Activated naive CD4-positive, alpha-beta T cell treated with anti-CD3 and anti-CD28 coated beads for 36 hours (primary cell): ENCODE results near the gene CNTD1. TPM values are rescaled to one million over a fixed set of nuclear protein-coding genes. Genes with fewer than 3 reads are reported as not detected.
"Not testable (repeated sequence)": the region's sequence is repeated elsewhere in the genome, so short reads cannot be mapped to it uniquely, and the experiment has no call there.

ENCODE experiments used
- CTCF ChIA-PET: fragments of 350-600 bp; sonication (Branson Sonifier 250); formaldehyde crosslinking; loops from one replicate; lab custom pipeline; 2021; ENCODE audit warnings: antibody characterized with exemption; lab: Charles Lee
- DNase-seq: peaks from one replicate; pipeline ENCODE4 v3.0.0-alpha.2; 2020
- H3K27ac Mint-ChIP-seq: one replicate; pipeline ENCODE4 v1.8.0; 2021; ENCODE audit warnings: mild to moderate bottlenecking, mixed read lengths
- H3K27me3 Mint-ChIP-seq: one replicate; pipeline ENCODE4 v1.8.0; 2021; ENCODE audit warnings: low read depth, mixed read lengths
- H3K36me3 Mint-ChIP-seq: one replicate; pipeline ENCODE4 v1.8.0; 2021; ENCODE audit warnings: low read depth, mixed read lengths
- H3K4me1 Mint-ChIP-seq: one replicate; pipeline ENCODE4 v1.8.0; 2021; ENCODE audit warnings: low read depth, mixed read lengths
- H3K4me3 Mint-ChIP-seq: one replicate; pipeline ENCODE4 v1.8.0; 2021; ENCODE audit warnings: mild to moderate bottlenecking, moderate library complexity, mixed read lengths
- H3K9me3 Mint-ChIP-seq: one replicate; pipeline ENCODE4 v1.8.0; 2021; ENCODE audit warnings: mixed read lengths
- intact Hi-C: fragments of 100-400 bp; cut with micrococcal nuclease; formaldehyde crosslinking; loops from one replicate; pipeline ENCODE4 v1.15.1; 2023
- microRNA-seq: library from miRNA; unstranded; fragments of <30 nt; microRNA quantifications from one replicate; pipeline ENCODE4 v1.2.0, GENCODE V29; 2022; ENCODE audit warnings: borderline microRNAs expressed, borderline replicate concordance
- total RNA-seq, 2 experiments: library from RNA; stranded (reverse); gene quantifications; one replicate each; pipeline ENCODE4 v1.2.3, GENCODE V29; 2021

CNTD1 gene
- total RNA-seq, 2 experiments from 2014 or later = not detected

DNA sequence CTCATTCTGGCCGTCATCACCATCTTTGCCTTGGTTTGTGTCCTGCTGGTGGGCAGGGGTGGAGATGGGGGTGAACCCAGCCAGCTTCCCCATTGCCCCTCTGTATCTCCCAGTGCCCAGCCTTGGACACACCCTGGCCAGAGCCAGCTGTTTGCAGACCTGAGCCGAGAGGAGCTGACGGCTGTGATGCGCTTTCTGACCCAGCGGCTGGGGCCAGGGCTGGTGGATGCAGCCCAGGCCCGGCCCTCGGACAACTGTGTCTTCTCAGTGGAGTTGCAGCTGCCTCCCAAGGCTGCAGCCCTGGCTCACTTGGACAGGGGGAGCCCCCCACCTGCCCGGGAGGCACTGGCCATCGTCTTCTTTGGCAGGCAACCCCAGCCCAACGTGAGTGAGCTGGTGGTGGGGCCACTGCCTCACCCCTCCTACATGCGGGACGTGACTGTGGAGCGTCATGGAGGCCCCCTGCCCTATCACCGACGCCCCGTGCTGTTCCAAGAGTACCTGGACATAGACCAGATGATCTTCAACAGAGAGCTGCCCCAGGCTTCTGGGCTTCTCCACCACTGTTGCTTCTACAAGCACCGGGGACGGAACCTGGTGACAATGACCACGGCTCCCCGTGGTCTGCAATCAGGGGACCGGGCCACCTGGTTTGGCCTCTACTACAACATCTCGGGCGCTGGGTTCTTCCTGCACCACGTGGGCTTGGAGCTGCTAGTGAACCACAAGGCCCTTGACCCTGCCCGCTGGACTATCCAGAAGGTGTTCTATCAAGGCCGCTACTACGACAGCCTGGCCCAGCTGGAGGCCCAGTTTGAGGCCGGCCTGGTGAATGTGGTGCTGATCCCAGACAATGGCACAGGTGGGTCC, 52.9 kb downstream of the CNTD1 start:
- H3K27ac Mint-ChIP-seq, H3K4me3 Mint-ChIP-seq, H3K4me1 Mint-ChIP-seq, intact Hi-C loops, DNase-seq, H3K27me3 Mint-ChIP-seq, H3K9me3 Mint-ChIP-seq, CTCF ChIA-PET, H3K36me3 Mint-ChIP-seq: not testable (repeated sequence)

DNA sequence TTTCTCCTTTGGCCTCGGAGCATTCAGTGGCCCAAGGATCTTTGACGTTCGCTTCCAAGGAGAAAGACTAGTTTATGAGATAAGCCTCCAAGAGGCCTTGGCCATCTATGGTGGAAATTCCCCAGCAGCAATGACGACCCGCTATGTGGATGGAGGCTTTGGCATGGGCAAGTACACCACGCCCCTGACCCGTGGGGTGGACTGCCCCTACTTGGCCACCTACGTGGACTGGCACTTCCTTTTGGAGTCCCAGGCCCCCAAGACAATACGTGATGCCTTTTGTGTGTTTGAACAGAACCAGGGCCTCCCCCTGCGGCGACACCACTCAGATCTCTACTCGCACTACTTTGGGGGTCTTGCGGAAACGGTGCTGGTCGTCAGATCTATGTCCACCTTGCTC, 53.7 kb downstream of the CNTD1 start:
- Mint-ChIP-seq H3K36me3 (peaks cover 1% of the 10 kb centered on the region), H3K4me1 (no peaks in the 10 kb centered on the region), H3K4me3 (no peak overlapping the region), H3K27me3 (no peaks in the 10 kb centered on the region), H3K9me3 (no peaks in the 10 kb centered on the region), H3K27ac (no peak overlapping the region)
- DNase-seq = no peak
- intact Hi-C loops = no loop called here
- CTCF ChIA-PET = interaction anchor here (0.6 kb wide), 1 partner anchor 86 kb away, joined by 4 read pairs; no protein-coding TSS in a partner anchor

GRCh38 chr17:42853004-42853403, 54.3 kb downstream of the CNTD1 start:
- Mint-ChIP-seq H3K9me3 (no peaks in the 10 kb centered on the region), H3K36me3 (peaks cover 1% of the 10 kb centered on the region), H3K27me3 (no peaks in the 10 kb centered on the region), H3K27ac (no peak overlapping the region), H3K4me3 (no peak overlapping the region), H3K4me1 (no peaks in the 10 kb centered on the region)
- CTCF ChIA-PET = interaction anchor here (0.6 kb wide), 1 partner anchor 85 kb away, joined by 4 read pairs; no protein-coding TSS in a partner anchor
- intact Hi-C loops = no loop called here
- DNase-seq = no peak

DNA sequence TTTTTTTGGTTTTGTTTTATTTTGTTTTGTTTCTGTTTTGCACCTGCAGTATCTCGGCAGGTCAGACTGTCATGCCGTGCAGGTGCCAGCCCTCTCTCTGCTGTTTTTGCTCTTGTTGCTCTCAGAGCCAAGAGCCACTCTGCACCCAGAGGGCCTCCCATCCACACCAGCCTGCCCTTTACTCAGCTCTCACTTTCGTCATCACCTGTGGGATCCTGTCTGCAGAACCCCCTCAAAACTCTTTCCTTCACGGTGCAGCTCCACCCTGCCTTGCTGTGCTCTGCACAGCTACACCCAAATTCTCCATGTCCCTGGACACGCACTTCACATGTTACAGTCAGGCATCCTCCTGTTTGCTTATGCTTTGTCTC, 54.9 kb downstream of the CNTD1 start:
- Mint-ChIP-seq H3K27me3 (no peaks in the 10 kb centered on the region), H3K27ac (no peak overlapping the region), H3K36me3 (peaks cover 1% of the 10 kb centered on the region), H3K4me3 (no peak overlapping the region), H3K9me3 (no peaks in the 10 kb centered on the region), H3K4me1 (no peaks in the 10 kb centered on the region)
- no peak for DNase-seq
- CTCF ChIA-PET = no interaction called here
- intact Hi-C loops = no loop called here

DNA sequence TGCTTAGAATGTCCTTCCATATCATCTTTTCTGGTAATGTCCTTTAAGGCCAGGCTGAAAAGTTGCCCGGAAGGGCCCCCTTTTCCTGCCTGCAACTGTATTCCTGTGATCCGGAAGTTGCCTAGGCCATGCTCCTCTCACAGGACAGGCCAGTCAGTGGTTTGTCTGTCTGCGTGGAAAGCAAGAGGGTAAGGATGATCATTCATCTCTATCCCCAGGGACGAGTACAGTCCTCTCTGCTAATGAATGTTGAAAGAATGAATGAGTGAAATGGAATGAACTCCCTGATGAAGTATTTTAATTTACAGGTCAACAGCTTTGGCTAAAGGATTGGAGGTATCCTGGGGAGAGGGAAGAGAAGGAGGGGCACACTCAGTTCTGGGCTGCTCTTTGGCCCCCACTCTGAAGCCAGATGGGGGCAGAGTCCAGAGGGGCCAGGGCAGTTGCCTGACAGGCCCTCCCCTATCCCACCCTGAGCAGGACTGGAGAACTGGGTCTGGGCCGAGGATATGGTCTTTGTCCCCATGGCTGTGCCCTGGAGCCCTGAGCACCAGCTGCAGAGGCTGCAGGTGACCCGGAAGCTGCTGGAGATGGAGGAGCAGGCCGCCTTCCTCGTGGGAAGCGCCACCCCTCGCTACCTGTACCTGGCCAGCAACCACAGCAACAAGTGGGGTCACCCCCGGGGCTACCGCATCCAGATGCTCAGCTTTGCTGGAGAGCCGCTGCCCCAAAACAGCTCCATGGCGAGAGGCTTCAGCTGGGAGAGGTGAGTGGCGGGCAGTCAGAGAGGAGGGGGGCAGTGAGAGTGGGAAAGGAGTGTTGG, 55.5 kb downstream of the CNTD1 start:
- H3K27ac Mint-ChIP-seq = no peak overlapping the region
- no peak for DNase-seq
- H3K4me1 Mint-ChIP-seq = no peaks in the 10 kb centered on the region
- no peaks in the 10 kb centered on the region for H3K27me3 Mint-ChIP-seq
- H3K4me3 Mint-ChIP-seq = no peak overlapping the region
- peaks cover 1% of the 10 kb centered on the region for H3K36me3 Mint-ChIP-seq
- CTCF ChIA-PET = no interaction called here
- intact Hi-C loops = no loop called here
- H3K9me3 Mint-ChIP-seq = no peaks in the 10 kb centered on the region

DNA sequence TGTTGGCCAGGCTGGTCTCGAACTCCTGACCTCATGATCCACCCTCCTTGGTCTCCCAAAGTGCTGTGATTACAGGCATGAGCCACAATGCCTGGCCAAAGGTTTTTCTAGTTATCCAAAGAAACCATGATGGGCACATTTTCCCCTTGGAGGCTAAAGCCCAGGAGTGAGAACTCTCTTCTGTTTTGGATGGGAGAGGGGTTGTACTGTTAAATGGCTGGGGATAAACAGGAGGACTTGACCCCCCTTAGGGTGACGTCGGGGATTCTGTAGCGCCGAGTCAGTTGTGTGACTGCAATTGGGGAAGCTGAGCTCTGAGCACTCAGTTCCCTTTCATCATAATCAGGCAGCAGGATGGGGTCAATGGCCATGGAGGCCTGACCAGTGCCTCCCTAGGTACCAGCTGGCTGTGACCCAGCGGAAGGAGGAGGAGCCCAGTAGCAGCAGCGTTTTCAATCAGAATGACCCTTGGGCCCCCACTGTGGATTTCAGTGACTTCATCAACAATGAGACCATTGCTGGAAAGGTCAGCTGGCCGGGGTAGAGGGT, 56.5 kb downstream of the CNTD1 start:
- DNase-seq = no peak
- intact Hi-C loops = no loop called here
- Mint-ChIP-seq H3K27me3 (no peaks in the 10 kb centered on the region), H3K4me1 (no peaks in the 10 kb centered on the region), H3K9me3 (no peaks in the 10 kb centered on the region), H3K27ac (no peak overlapping the region), H3K36me3 (peaks cover 1% of the 10 kb centered on the region), H3K4me3 (no peak overlapping the region)
- CTCF ChIA-PET = no interaction called here

GRCh38 chr17:42856093-42856492, 57.4 kb downstream of the CNTD1 start:
- H3K36me3 Mint-ChIP-seq, H3K27ac Mint-ChIP-seq, H3K4me3 Mint-ChIP-seq, CTCF ChIA-PET, H3K4me1 Mint-ChIP-seq, DNase-seq, intact Hi-C loops, H3K27me3 Mint-ChIP-seq, H3K9me3 Mint-ChIP-seq: not testable (repeated sequence)

DNA sequence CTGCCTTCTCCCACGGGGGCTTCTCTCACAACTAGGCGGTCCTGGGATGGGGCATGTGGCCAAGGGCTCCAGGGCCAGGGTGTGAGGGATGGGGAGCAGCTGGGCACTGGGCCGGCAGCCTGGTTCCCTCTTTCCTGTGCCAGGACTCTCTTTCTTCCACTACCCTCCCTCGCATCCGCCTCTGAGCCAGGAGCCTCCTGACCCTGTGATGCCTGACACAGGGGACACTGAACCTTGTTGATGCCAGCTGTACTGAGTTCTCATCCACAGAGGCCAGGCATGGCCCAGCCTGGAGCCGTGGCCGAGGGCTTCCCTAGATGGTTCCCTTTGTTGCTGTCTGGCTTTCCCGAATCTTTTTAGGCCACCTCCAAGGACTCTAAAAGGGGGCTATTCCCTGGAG, 57.9 kb downstream of the CNTD1 start:
- H3K36me3 Mint-ChIP-seq, H3K27me3 Mint-ChIP-seq, DNase-seq, H3K4me3 Mint-ChIP-seq, intact Hi-C loops, H3K4me1 Mint-ChIP-seq, H3K9me3 Mint-ChIP-seq, CTCF ChIA-PET, H3K27ac Mint-ChIP-seq: not testable (repeated sequence)

DNA sequence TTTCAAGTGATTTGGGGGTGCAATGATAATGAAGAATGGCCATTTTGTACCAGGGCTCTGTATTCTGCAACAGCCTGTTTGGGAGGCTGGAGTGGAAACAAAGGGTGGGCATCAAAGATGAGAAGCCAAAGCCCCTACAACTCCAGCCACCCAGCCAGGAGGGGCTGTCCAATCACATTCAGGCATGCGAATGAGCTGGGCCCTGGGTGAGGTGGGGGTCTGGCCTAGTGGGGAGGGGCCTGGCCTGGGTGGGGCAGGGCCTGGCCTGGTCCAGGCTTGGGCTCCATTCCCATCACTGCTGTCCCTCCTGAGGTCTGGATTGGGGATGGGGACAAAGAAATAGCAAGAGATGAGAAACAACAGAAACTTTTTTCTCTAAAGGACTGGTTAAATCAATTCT, 58.7 kb downstream of the CNTD1 start:
- H3K36me3 Mint-ChIP-seq = peaks cover 1% of the 10 kb centered on the region
- H3K27me3 Mint-ChIP-seq = no peaks in the 10 kb centered on the region
- DNase-seq = no peak
- H3K4me3 Mint-ChIP-seq = no peak overlapping the region
- no peaks in the 10 kb centered on the region for H3K4me1 Mint-ChIP-seq
- H3K27ac Mint-ChIP-seq = no peak overlapping the region
- intact Hi-C loops = no loop called here
- H3K9me3 Mint-ChIP-seq = no peaks in the 10 kb centered on the region
- CTCF ChIA-PET = no interaction called here

Small RNA genes within 50 kb of the gene (microRNA-seq; reads per million reads assigned to microRNA genes)
- 2.7 reads per million for gene MIR6781

Other genes starting within 250 kb of the CNTD1 start
- gene HSD17B1, start 245.9 kb upstream of the CNTD1 start, total RNA-seq = under 1 TPM; 0.26 to 0.67 TPM
- gene COASY, start 236.7 kb upstream of the CNTD1 start, total RNA-seq = 10 to 100 TPM; 93.3 to 93.6 TPM
- 10 to 100 TPM; 22.1 to 24.7 TPM for gene MLX, start 231.8 kb upstream of the CNTD1 start, total RNA-seq
- 10 to 100 TPM; 38.6 to 42.2 TPM for gene PSMC3IP, start 221.1 kb upstream of the CNTD1 start, total RNA-seq
- gene RETREG3, start 189.5 kb upstream of the CNTD1 start, total RNA-seq = 10 to 100 TPM; 28.6 to 33.5 TPM
- gene TUBG1, start 189.2 kb upstream of the CNTD1 start, total RNA-seq = 10 to 100 TPM; 91.3 to 92.0 TPM
- gene TUBG2, start 139.6 kb upstream of the CNTD1 start, total RNA-seq = 1 to 10 TPM; 9.1 to 9.9 TPM
- gene PLEKHH3, start 121.9 kb upstream of the CNTD1 start, total RNA-seq = under 1 TPM; 0.62 to 0.77 TPM
- under 1 TPM; 0.14 to 0.20 TPM for gene CCR10, start 117.0 kb upstream of the CNTD1 start, total RNA-seq
- 1 to 10 TPM; 1.4 to 1.5 TPM for gene CNTNAP1, start 116.3 kb upstream of the CNTD1 start, total RNA-seq
- gene EZH1, start 53.8 kb upstream of the CNTD1 start, total RNA-seq = 10 to 100 TPM; 31.9 to 34.0 TPM
- gene RAMP2, start 37.6 kb upstream of the CNTD1 start, total RNA-seq = not detected
- gene VPS25, start 25.4 kb upstream of the CNTD1 start, total RNA-seq = 10 to 100 TPM; 57.5 to 58.2 TPM
- gene WNK4, start 18.3 kb upstream of the CNTD1 start, total RNA-seq = under 1 TPM; 0.17 to 0.41 TPM
- gene COA3, start 157 bp upstream of the CNTD1 start, total RNA-seq = 10 to 100 TPM; 23.7 to 24.4 TPM
- gene BECN1, start 25.4 kb downstream of the CNTD1 start, total RNA-seq = 10 to 100 TPM; 64.1 to 71.3 TPM
- gene PSME3, start 34.5 kb downstream of the CNTD1 start, total RNA-seq = 10 to 100 TPM; 84.7 to 87.0 TPM
- gene AOC2, start 45.7 kb downstream of the CNTD1 start, total RNA-seq = 1 to 10 TPM; 2.0 to 2.6 TPM
- gene AOC3, start 52.3 kb downstream of the CNTD1 start, total RNA-seq = 1 to 10 TPM; 1.4 to 2.6 TPM
- gene G6PC1, start 101.9 kb downstream of the CNTD1 start, total RNA-seq = not detected
- gene AARSD1, start 165.6 kb downstream of the CNTD1 start, total RNA-seq = 10 to 100 TPM; 48.4 to 49.3 TPM
- gene PTGES3L, start 181.2 kb downstream of the CNTD1 start, total RNA-seq = under 1 TPM; 0.33 to 0.57 TPM
- gene RUNDC1, start 181.7 kb downstream of the CNTD1 start, total RNA-seq = 1 to 10 TPM; 5.9 to 6.5 TPM
- gene RPL27, start 199.6 kb downstream of the CNTD1 start, total RNA-seq = 1,000 to 10,000 TPM; 1,974 to 2,033 TPM
- gene IFI35, start 207.9 kb downstream of the CNTD1 start, total RNA-seq = 10 to 100 TPM; 43.9 to 50.5 TPM
- 10 to 100 TPM; 32.6 to 34.7 TPM for gene VAT1, start 223.5 kb downstream of the CNTD1 start, total RNA-seq
- not detected for gene RND2, start 226.4 kb downstream of the CNTD1 start, total RNA-seq